Measurements from ENCODE around the gene MAPRE2. TPM values are rescaled to one million over a fixed set of nuclear protein-coding genes. Genes with fewer than 3 reads are reported as not detected.
A peak's percentile ranks its signal among the peaks of the same experiment; 100 is the strongest.
"Not testable (repeated sequence)": the region's sequence is repeated elsewhere in the genome, so short reads cannot be mapped to it uniquely, and the experiment has no call there.

MAPRE2 gene
- total RNA-seq, 2 donors from 2014 or later, result 30.8 to 31.6 TPM

GRCh38 chr18:35134791-35135531 lies 93.7 kb downstream of the MAPRE2 start:
- DNase-seq, result no peak
- ATAC-seq, result no peak
- intact Hi-C loops (cut with DNase I, micrococcal nuclease), result no loop called here

- ATAC-seq, result no peak
- DNase-seq, result no peak
- intact Hi-C loops (cut with DNase I, micrococcal nuclease), result no loop called here
Observed at GRCh38 chr18:35136248-35136647, 95.0 kb downstream of the MAPRE2 start.

GRCh38 chr18:35136885-35137284 lies 95.7 kb downstream of the MAPRE2 start:
- intact Hi-C loops (cut with DNase I, micrococcal nuclease), result no loop called here
- DNase-seq, result no peak
- ATAC-seq, result no peak

GRCh38 chr18:35137632-35138031 lies 96.4 kb downstream of the MAPRE2 start:
- ATAC-seq (no peak), DNase-seq (no peak)
- intact Hi-C loops (cut with DNase I, micrococcal nuclease), result no loop called here

GRCh38 chr18:35138773-35139172 lies 97.6 kb downstream of the MAPRE2 start:
- intact Hi-C loops (cut with DNase I, micrococcal nuclease), result no loop called here
- DNase-seq, result no peak
- no peak for ATAC-seq

- intact Hi-C loops (cut with DNase I, micrococcal nuclease), result no loop called here
- no peak for ATAC-seq
- no peak for DNase-seq
Observed at GRCh38 chr18:35139517-35139916, 98.3 kb downstream of the MAPRE2 start.

GRCh38 chr18:35141077-35141476 lies 99.9 kb downstream of the MAPRE2 start:
- intact Hi-C loops (cut with DNase I, micrococcal nuclease), result no loop called here
- ATAC-seq (no peak), DNase-seq (no peak)

GRCh38 chr18:35141567-35142274 lies 100.5 kb downstream of the MAPRE2 start:
- intact Hi-C loops (cut with DNase I, micrococcal nuclease), result no loop called here

GRCh38 chr18:35142275-35142615 lies 101.0 kb downstream of the MAPRE2 start:
- no peak for DNase-seq
- no peak for ATAC-seq
- intact Hi-C loops (cut with DNase I, micrococcal nuclease), result no loop called here

More at GRCh38 chr18:35141567-35142274, 100.5 kb downstream of the MAPRE2 start:
- ATAC-seq (no peak), DNase-seq (no peak)

- DNase-seq (peak in 1 of 2 donors; percentile 50), ATAC-seq (peak; percentile 97)
- intact Hi-C loops (cut with DNase I, micrococcal nuclease), result loop anchor here in 1 of 2 donors (2.0 kb wide), 1 partner anchor 137 kb away; no protein-coding TSS in a partner anchor
Observed at GRCh38 chr18:35143622-35144596, 102.7 kb downstream of the MAPRE2 start.

- no peak for DNase-seq
Observed at GRCh38 chr18:35144698-35145097, 103.5 kb downstream of the MAPRE2 start.

GRCh38 chr18:35150195-35150594 lies 109.0 kb downstream of the MAPRE2 start:
- intact Hi-C loops (cut with DNase I, micrococcal nuclease); DNase-seq; ATAC-seq: not testable (repeated sequence)

More at GRCh38 chr18:35144698-35145097, 103.5 kb downstream of the MAPRE2 start:
- ATAC-seq, result no peak
- intact Hi-C loops (cut with DNase I, micrococcal nuclease), result loop anchor here in 1 of 2 donors (2.0 kb wide), 1 partner anchor 138 kb away; no protein-coding TSS in a partner anchor

- no peak for DNase-seq
- no peak for ATAC-seq
- intact Hi-C loops (cut with DNase I, micrococcal nuclease), result no loop called here
Observed at GRCh38 chr18:35153609-35154272, 112.5 kb downstream of the MAPRE2 start.

GRCh38 chr18:35155398-35156117 lies 114.3 kb downstream of the MAPRE2 start:
- ATAC-seq, result no peak
- no peak for DNase-seq
- intact Hi-C loops (cut with DNase I, micrococcal nuclease), result no loop called here

- no peak for ATAC-seq
- intact Hi-C loops (cut with DNase I, micrococcal nuclease), result no loop called here
- DNase-seq, result no peak
Observed at GRCh38 chr18:35157181-35157580, 116.0 kb downstream of the MAPRE2 start.

- intact Hi-C loops (cut with DNase I, micrococcal nuclease), result no loop called here
- DNase-seq (peak; percentile 22 to 39), ATAC-seq (peak; percentile 98)
Observed at GRCh38 chr18:35158728-35159450, 117.7 kb downstream of the MAPRE2 start.

- intact Hi-C loops (cut with DNase I, micrococcal nuclease), result no loop called here
- DNase-seq (no peak), ATAC-seq (no peak)
Observed at GRCh38 chr18:35159782-35160181, 118.6 kb downstream of the MAPRE2 start.

Data from left colon (tissue), 2 donors.